Lower leg skin (tissue), 3 donors: Measurements from ENCODE around the gene KRTAP10-11.

Source experiments
- POLR2A ChIP-seq, 2 donors: fragments of 450-650 bp; IDR thresholded peaks; one replicate each; pipeline ENCODE4 v1.6.1; 2016 to 2017; ENCODE audit warnings: antibody characterized with exemption in 2 of 2, mild to moderate bottlenecking in 1 of 2, moderate library complexity in 1 of 2
- TF ChIP-seq, protein P1 (sequence below), 3 donors: fragments of 450-650 bp; IDR thresholded peaks; one replicate each; pipeline ENCODE4 v1.5.1; 2016; ENCODE audit warnings: antibody characterized with exemption in 3 of 3, mild to moderate bottlenecking in 3 of 3, moderate library complexity in 2 of 3

DNA sequence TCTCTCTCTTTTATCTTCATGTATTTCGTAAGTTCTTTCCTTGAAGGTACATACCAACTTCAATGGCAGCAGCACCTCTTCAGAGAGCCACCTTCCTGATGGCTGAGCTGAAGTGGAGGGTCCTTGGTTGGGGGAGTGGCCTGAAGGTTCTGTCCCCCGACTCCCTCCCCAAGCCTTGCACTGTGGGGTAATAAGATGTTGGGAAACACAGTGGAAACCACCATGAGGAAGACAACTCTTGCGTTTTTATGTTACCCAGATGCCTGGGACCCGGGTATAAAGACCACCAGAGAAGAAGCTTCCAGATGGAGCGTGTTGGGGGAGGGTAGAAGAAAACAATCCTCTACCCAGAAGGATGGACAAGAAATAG is 12.3 kb downstream of the KRTAP10-11 start:
- TF ChIP-seq, protein P1, sequence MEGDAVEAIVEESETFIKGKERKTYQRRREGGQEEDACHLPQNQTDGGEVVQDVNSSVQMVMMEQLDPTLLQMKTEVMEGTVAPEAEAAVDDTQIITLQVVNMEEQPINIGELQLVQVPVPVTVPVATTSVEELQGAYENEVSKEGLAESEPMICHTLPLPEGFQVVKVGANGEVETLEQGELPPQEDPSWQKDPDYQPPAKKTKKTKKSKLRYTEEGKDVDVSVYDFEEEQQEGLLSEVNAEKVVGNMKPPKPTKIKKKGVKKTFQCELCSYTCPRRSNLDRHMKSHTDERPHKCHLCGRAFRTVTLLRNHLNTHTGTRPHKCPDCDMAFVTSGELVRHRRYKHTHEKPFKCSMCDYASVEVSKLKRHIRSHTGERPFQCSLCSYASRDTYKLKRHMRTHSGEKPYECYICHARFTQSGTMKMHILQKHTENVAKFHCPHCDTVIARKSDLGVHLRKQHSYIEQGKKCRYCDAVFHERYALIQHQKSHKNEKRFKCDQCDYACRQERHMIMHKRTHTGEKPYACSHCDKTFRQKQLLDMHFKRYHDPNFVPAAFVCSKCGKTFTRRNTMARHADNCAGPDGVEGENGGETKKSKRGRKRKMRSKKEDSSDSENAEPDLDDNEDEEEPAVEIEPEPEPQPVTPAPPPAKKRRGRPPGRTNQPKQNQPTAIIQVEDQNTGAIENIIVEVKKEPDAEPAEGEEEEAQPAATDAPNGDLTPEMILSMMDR (IDR thresholded peaks at IDR 0.05), result no peak
- TF ChIP-seq POLR2A (IDR thresholded peaks at IDR 0.05), result no peak
